Kidney (tissue), 14 donors: Measurements from ENCODE around the gene CX3CL1. TPM values are rescaled to one million over a fixed set of nuclear protein-coding genes. Genes with fewer than 3 reads are reported as not detected.
A peak's percentile ranks its signal among the peaks of the same experiment; 100 is the strongest.

Experiments
- DNase-seq, 5 donors: peaks; one replicate each; pipeline ENCODE4 v3.0.0-alpha.2; 2013 to 2020
- FAIRE-seq: peaks from 2 replicates; lab custom pipeline; 2012; peaks lifted over from hg19 to GRCh38; lab: Jason Lieb, UNC
- H3K27ac ChIP-seq, 2 donors: one replicate each; pipeline ENCODE4 v1.7.0; 2013; ENCODE audit warnings: low read depth in 2 of 2, low read length in 2 of 2, inconsistent platforms in 1 of 2
- H3K27me3 ChIP-seq: one replicate; pipeline ENCODE4 v1.7.1; 2013; ENCODE audit warnings: low read length, inconsistent platforms; ENCODE audit not compliant: control insufficient read depth, insufficient read depth
- H3K36me3 ChIP-seq, 3 donors: one replicate each; pipeline versions ENCODE4 v1.7.0 to v1.7.1; 2013; ENCODE audit warnings: low read length in 3 of 3, control low read depth in 1 of 3, inconsistent platforms in 1 of 3; ENCODE audit not compliant: insufficient read depth in 3 of 3, control insufficient read depth in 2 of 3
- H3K4me1 ChIP-seq, 3 donors: one replicate each; pipeline versions ENCODE4 v1.7.0 to v1.7.1; 2013; ENCODE audit warnings: low read length in 3 of 3, inconsistent platforms in 1 of 3, low read depth in 1 of 3; ENCODE audit not compliant: control insufficient read depth in 2 of 3, insufficient read depth in 2 of 3
- H3K4me3 ChIP-seq, 3 donors: one replicate each; pipeline versions ENCODE4 v1.7.0 to v1.8.1; 2013; ENCODE audit warnings: low read length in 3 of 3, control low read depth in 1 of 3, inconsistent platforms in 1 of 3
- H3K9ac ChIP-seq, 3 donors: one replicate each; pipeline versions ENCODE4 v1.7.0 to v1.7.1; 2013; ENCODE audit warnings: low read length in 3 of 3, control low read depth in 1 of 3, inconsistent platforms in 1 of 3
- H3K9me3 ChIP-seq, 3 donors: one replicate each; pipeline versions ENCODE4 v1.7.0 to v1.7.1; 2013; ENCODE audit warnings: low read length in 3 of 3, control low read depth in 1 of 3, inconsistent platforms in 1 of 3; ENCODE audit not compliant: control insufficient read depth in 2 of 3, insufficient read depth in 1 of 3
- intact Hi-C: fragments of 100-400 bp; cut with DNase I; formaldehyde crosslinking; loops from one replicate; pipeline ENCODE4 v1.11.1; 2022
- polyA plus RNA-seq: library from polyadenylated mRNA; stranded (reverse); fragments of 350-450 nt; fragmentation: Illumina TruSeq; extraction: RNeasy Lipid Tissue Mini Kit (QIAGEN cat#74804); gene quantifications from one replicate; pipeline ENCODE4 v1.2.3, GENCODE V29; 2014; ENCODE audit warnings: low read depth, low replicate concordance; ENCODE audit not compliant: insufficient read depth
- total RNA-seq: library from RNA; stranded (reverse); fragmentation: NEBNext Ultra II Directional; extraction: Animal tissue kit (Norgen Biotek cat#: 25700); gene quantifications from one replicate; pipeline ENCODE4 v1.2.1, GENCODE V29; 2021
- TF ChIP-seq, protein P1 (sequence below): IDR thresholded peaks from 3 replicates; pipeline ENCODE4 v1.5.1; 2012; ENCODE audit warnings: mild to moderate bottlenecking, moderate library complexity, borderline replicate concordance; ENCODE audit not compliant: insufficient read depth; ENCODE audit errors: extremely low read depth
- donor health status: control.
- donor health status: control.
- donor health status: control.
- donor health status: control.
- donor health status: control.
- donor health status: DM: yes; HTN: yes; CAD: no.
- donor health status: Normal renal cell carcinoma (clear cell type).

Gene CX3CL1
- total and polyA plus RNA-seq, 2 donors from 2014 or later, result 39.1 to 46.4 TPM

- Histone ChIP-seq H3K4me1 (no peaks in the 10 kb centered on the region), H3K9ac (no peak overlapping the region), H3K27ac (no peak overlapping the region), H3K4me3 (no peak overlapping the region), H3K27me3 (no peaks in the 10 kb centered on the region), H3K9me3 (peaks cover 0 to 3% (median 0%) of the 10 kb centered on the region in 3 donors), H3K36me3 (no peaks in the 10 kb centered on the region)
- FAIRE-seq (no peak), DNase-seq (no peak)
- intact Hi-C loops, result no loop called here
- TF ChIP-seq, protein P1, sequence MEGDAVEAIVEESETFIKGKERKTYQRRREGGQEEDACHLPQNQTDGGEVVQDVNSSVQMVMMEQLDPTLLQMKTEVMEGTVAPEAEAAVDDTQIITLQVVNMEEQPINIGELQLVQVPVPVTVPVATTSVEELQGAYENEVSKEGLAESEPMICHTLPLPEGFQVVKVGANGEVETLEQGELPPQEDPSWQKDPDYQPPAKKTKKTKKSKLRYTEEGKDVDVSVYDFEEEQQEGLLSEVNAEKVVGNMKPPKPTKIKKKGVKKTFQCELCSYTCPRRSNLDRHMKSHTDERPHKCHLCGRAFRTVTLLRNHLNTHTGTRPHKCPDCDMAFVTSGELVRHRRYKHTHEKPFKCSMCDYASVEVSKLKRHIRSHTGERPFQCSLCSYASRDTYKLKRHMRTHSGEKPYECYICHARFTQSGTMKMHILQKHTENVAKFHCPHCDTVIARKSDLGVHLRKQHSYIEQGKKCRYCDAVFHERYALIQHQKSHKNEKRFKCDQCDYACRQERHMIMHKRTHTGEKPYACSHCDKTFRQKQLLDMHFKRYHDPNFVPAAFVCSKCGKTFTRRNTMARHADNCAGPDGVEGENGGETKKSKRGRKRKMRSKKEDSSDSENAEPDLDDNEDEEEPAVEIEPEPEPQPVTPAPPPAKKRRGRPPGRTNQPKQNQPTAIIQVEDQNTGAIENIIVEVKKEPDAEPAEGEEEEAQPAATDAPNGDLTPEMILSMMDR, result no peak
These were observed 22.9 kb upstream of the CX3CL1 start for GRCh38 chr16:57349212-57350031.

GRCh38 chr16:57352636-57353047, 19.6 kb upstream of the CX3CL1 start:
- Histone ChIP-seq H3K27me3 (no peaks in the 10 kb centered on the region), H3K27ac (no peak overlapping the region), H3K4me3 (no peak overlapping the region), H3K4me1 (no peaks in the 10 kb centered on the region), H3K36me3 (no peaks in the 10 kb centered on the region), H3K9ac (no peak overlapping the region), H3K9me3 (no peaks in the 10 kb centered on the region)
- no peak for FAIRE-seq
- intact Hi-C loops, result no loop called here
- TF ChIP-seq, protein P1, result no peak
- DNase-seq, result peak in 1 of 5 donors; percentile 66

GRCh38 chr16:57354311-57354710, 18.0 kb upstream of the CX3CL1 start:
- Histone ChIP-seq H3K27ac (no peak overlapping the region), H3K9me3 (no peaks in the 10 kb centered on the region), H3K27me3 (no peaks in the 10 kb centered on the region), H3K4me1 (no peaks in the 10 kb centered on the region), H3K4me3 (no peak overlapping the region), H3K9ac (no peak overlapping the region), H3K36me3 (no peaks in the 10 kb centered on the region)
- intact Hi-C loops, result no loop called here
- FAIRE-seq (no peak), DNase-seq (peak in 1 of 5 donors; percentile 15)
- TF ChIP-seq, protein P1, result no peak
